SK-N-SH treated with all-trans-retinoic acid at 6 μM for 48 hours (cell line): ENCODE results near the gene PRKAR1B.

ENCODE experiments used
- ESRRG ChIP-seq: fragments of 250-450 bp; sonication (Bioruptor Pico); IDR thresholded peaks from 2 replicates; pipeline ENCODE4 v1.6.1; 2021; ENCODE audit warnings: mild to moderate bottlenecking
- TCF4 ChIP-seq: fragments of 250-450 bp; sonication (Bioruptor Pico); IDR thresholded peaks from 2 replicates; pipeline ENCODE4 v1.8.0; 2021; ENCODE audit warnings: mild to moderate bottlenecking, moderate library complexity, borderline replicate concordance
- ZFP30 ChIP-seq: fragments of 450-650 bp; formaldehyde crosslinking; IDR thresholded peaks from 2 replicates; pipeline ENCODE4 v1.5.0; 2022; ENCODE audit warnings: mild to moderate bottlenecking, moderate library complexity
- ZNF70 ChIP-seq: fragments of 450-650 bp; formaldehyde crosslinking; IDR thresholded peaks from 2 replicates; pipeline ENCODE4 v1.5.0; 2020; ENCODE audit warnings: mild to moderate bottlenecking, moderate library complexity

DNA sequence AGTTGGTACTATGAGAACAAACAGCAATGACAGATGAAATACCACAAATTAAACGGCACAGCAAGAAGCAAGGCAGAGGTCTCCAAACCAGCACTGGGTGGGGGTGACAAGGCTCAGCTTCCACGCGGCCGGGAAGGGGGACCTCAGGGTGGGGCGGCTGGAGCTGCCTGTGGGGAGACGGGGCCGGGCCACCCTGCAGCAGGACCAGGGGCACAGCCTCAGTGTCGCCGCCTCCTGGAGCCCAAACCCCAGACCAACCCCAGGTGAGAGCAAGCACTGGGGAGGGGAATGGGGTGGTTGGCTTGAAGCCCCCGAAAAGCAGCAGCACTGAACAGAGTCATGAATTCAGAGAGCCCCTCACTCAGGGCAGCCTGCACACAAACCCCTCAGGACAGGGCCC is 49.3 kb upstream of the PRKAR1B start:
- TF ChIP-seq ZNF70 = no peak
- no peak for TF ChIP-seq TCF4
- TF ChIP-seq ESRRG (CRISPR knock-in tag) = no peak
- TF ChIP-seq ZFP30 (CRISPR knock-in tag) = no peak
